DOHH2 (cell line): Measurements from ENCODE around the gene PRMT7.

Experiments used
- CTCF ChIP-seq: fragments of 200-600 bp; sonication (generic); IDR thresholded peaks from one replicate; pipeline ENCODE4 v1.5.1; 2014; ENCODE audit warnings: antibody characterized with exemption, mild to moderate bottlenecking, low read depth, low read length; ENCODE audit not compliant: poor library complexity, severe bottlenecking
- EZH2phosphoT487 ChIP-seq: fragments of 200-600 bp; sonication (generic); IDR thresholded peaks from 2 replicates; pipeline ENCODE4 v1.6.1; 2017; ENCODE audit warnings: borderline replicate concordance, mild to moderate bottlenecking, antibody characterized with exemption, low read length, moderate library complexity, mixed read lengths

GRCh38 chr16:68283346-68283745, 27.5 kb upstream of the PRMT7 start:
- no peak for TF ChIP-seq CTCF
- TF ChIP-seq EZH2phosphoT487, result no peak
